NK-92 (cell line): ENCODE measurements around the gene CRKL.
"Not testable (repeated sequence)": the region's sequence is repeated elsewhere in the genome, so short reads cannot be mapped to it uniquely, and the experiment has no call there.

Source experiments
- DNase-seq: peaks from one replicate; lab custom pipeline; 2025; ENCODE audit not compliant: unreplicated experiment; lab: John Stamatoyannopoulos, UW

Gene CRKL

DNA sequence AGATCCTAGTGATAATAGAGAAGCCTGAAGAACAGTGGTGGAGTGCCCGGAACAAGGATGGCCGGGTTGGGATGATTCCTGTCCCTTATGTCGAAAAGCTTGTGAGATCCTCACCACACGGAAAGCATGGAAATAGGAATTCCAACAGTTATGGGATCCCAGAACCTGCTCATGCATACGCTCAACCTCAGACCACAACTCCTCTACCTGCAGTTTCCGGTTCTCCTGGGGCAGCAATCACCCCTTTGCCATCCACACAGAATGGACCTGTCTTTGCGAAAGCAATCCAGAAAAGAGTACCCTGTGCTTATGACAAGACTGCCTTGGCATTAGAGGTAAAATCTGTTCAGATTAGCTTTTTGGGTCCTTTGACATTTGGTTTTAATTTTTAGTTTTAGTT lies 16.7 kb downstream of the CRKL start:
- DNase-seq: no peak

DNA sequence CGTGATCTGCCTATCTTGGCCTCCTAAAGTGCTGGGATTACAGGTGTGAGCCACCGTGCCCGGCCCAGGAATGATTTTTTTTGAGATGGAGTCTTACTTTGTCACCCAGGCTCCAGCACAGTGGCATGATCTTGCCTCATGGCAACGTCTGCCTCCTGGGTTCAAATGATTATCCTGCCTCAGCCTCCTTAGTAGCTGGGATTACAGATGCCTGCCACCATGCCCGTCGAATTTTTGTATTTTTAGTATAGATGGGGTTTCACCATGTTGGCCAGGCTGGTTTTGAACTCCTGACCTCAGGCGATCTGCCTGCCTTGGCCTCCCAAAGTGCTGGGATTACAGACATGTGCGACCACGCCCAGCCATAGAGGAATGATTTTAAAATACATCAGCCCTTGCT lies 17.8 kb downstream of the CRKL start:
- DNase-seq: not testable (repeated sequence)

DNA sequence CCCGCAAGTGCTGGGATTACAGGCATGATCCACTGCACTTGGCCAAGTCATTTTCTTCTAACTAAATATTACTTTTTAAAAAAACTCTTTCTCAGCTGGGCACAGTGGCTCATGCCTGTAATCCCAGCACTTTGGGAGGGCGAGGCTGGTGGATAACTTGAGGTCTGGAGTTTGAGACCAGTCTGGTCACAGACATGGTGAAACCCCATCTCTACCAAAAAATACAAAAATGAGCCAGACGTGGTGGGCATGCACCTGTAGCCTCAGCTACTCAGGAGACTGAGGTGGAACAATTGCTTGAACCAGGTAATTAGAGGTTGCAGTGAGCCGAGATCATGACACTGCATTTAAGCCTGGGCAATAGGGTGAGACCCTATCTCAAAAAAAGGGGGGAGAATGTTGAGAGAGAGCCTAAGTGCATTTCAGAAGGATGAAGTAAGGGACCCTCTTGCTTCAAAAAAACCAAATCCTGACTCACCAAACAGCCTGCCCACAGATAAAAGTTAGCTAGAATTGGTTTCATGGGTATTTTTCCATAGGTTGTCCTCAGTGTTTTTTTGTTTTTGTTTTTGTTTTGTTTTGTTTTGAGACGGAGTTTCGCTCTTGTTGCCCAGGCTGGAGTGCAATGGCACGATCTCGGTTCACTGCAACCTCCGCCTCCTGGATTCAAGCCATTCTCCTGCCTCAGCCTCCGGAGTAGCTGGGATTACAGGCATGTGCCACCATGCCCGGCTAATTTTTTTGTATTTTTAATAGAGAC lies 18.8 kb downstream of the CRKL start:
- DNase-seq: not testable (repeated sequence)

DNA sequence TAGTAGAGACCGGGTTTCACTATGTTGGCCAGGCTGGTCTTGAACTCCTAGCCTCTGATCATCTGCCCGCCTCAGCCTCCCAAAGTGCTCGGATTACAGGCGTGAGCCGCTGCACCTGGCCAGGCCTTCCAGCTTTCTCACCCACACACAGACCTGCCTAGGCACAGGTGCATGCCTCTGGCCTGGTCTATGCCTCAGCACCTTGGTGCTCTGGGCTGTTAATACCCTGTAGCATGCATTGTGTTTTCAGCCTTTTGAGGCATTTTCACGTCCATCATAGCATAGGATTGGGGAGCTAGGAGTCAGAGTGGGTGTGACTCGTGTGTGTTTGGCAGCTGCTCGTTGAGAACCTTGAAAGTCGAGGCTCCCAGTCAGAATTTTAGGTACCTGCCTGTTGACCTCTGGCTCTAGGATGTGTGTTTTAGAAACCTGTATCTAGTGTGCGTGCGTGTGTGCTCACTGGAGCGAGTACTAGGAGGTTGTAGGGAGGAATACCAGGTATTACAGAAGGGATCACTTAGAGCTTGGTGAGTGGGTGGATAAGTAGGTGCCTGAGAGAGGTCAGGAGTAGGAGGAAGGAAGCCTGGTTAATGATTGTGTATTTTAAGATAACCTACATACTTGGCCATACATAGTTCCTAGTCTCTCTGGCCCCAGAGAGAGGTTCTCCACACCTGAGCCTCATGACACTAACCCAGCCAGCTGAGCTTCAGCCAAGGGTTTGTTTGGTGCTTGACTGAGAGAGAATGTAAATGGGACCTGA lies 20.0 kb downstream of the CRKL start:
- DNase-seq: no peak

DNA sequence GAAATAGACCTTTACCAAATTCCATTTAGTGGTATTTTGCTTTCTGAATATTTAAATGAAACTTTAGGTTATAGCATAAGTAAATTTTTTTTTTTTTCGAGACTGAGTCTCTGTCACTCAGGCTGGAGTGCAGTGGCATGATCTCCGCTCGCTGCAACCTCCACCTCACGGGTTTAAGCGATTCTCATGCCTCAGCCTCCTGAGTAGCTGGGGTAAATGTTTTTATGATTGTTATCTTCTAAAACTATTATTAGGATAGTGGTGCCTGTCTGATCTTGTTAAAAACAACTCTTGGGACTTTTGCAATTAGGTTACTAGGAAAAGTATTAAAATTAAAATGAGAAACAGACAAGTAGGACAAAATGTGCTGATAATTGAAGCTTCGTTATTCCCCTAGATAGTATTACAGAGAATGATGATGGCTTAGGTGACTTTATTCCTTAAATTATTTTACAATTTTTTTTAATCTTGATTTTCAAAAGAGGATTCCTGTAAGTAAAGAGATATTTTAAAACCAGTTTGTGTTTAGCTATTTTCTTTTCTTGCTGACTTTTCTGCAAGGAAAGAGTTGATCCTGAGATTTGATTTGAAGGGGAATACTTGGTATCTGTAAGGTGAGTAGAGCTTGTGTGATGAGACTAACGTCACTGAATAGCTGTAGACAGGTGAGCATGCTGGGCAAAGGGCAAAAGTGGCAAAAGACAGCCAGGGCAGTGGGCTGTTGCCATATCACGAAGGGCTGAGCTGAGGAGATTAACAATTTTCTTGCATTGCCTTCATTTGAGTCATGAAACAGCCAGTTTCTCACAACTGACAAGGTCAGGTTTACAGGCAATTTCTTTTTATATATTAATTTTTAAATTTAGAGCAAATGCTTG lies 20.8 kb downstream of the CRKL start:
- no peak for DNase-seq

DNA sequence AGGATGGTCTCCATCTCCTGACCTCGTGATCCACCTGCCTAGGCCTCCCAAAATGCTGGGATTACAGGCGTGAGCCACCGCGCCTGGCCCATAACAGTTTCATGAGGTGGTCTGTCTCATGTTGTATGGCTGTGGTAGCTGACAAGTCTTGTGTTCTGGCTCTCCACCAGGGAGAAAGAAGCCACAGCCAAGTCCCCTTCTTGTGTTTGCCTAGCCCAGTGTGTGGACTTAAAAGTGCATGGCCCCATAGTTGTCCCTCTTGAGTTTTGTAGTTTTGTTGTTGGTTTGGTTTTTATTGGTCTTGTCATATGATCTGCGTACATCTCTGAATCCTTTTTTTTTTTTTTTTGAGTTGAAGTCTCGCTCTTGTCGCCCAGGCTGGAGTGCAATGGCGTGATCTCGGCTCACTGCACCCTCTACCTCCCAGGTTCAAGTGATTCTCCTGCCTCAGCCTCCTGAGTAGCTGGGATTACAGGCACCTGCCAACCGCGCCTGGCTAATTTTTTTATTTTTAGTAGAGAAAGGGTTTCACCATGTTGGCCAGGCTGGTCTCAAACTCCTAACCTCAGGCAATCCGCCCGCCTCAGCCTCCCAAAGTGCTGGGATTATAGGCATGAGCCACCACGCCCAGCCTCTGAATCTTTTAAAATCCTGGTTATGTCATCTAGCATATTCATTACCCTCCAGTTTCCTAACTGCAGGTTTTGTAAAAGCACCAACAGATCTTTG lies 22.4 kb downstream of the CRKL start:
- not testable (repeated sequence) for DNase-seq

DNA sequence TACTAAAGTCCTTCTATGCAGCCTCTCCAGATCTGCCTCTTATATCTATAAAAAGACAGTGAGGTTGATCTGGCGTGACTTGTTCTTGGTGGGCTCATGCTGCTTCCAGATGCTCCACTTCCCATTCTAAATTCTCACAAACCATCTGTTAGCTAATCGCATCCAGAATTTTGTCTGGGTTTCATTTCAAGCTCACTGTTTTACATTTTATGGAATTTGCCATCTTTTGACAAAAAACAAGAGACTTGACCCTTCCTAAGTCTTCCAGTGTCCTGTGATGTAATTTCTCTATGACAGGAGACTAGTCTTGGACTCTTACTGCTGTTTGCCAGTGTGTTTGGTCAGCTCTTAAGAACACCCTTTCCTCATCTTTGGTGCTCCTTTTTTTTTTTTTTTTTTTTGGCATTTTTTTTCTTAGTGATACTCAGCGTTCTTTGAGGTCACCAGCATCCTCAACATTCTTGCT lies 23.0 kb downstream of the CRKL start:
- no peak for DNase-seq

DNA sequence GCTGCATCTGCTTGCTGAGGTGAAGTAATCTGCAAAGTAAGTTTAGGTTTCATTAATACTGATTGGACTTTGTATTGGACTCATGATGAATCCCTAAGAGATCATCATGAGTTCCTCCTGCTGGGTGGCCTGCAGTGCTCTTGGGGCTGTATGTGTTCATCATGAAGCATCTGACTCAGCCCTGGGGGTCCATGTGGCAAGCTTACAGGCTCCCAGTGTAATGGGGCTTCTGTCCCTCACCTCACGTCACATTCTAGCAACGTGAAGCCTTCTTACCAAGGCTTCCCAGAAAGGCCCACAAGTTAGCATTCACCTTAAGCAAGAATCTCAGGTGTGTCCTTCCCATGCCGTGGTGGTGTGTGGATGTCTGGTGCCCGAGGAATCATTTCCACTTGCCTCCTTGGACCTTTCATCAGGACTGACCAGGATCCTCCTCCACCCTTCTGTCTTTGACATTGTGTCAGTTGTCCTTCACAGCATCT lies 23.7 kb downstream of the CRKL start:
- DNase-seq: no peak

DNA sequence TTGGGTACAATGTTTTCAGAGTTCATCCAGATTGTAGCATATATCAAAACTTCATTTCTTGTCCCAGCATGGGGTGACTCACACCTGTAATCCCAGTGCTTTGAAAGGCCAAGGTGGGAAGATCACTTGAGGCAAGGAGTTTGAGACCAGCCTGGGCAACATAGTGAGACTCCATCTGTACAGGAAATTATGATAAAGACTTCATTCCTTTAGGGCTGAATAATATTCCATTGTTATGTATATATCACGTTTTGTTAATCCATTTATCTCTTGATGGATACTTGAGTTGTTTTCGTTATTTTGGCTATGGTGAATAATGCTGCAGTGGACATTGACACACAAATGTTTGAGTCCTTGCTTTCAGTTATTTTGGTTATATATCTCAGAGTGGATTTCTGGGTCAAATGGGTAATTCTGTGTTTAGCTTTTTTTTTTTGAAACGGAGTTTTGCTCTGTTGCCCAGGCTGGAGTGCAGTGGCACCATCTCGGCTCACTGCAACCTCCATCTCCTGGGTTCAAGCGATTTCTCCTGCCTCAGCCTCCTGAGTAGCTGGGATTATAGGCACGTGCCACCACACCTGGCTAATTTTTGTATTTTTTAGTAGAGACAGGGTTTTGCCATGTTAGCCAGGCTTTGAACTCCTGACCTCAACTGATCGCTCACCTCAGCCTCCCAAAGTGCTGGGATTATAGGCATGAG lies 25.1 kb downstream of the CRKL start:
- not testable (repeated sequence) for DNase-seq

DNA sequence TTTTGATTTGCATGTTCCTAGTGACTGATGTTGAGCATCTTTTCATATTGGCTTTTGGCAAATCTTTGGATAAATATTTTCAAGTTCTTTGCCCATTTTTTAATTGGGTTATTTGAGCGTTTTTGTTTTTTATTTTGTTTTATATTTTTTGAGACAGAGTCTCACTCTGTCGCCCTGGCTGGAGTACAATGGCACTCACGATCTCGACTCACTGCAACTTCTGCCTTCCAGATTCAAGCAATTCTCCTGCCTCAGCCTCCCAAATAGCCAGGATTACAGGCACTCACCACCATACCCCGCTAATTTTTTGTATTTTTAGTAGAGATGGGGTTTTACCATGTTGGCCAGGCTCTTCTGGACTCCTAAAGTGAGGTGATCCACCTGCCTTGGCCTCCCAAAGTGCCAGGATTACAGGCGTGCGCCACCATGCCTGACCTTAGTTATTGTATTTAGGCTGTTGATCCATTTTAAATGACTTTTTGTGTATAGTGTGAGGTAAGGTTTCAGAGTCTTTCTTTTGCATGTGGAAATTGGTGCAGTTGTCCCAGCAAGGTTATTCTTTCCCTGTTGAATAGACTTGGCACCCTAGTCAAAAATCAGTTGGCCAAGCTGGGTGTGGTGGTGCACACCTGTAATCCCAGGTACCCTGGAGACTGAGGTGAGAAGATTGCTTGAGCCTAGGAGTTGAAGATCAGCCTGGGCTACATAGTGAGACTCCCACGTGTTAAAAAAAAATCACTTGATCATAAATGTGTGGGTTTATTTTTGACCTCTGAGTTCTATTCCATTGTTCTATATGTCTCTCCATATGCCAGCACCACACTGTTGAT lies 26.1 kb downstream of the CRKL start:
- DNase-seq: no peak

DNA sequence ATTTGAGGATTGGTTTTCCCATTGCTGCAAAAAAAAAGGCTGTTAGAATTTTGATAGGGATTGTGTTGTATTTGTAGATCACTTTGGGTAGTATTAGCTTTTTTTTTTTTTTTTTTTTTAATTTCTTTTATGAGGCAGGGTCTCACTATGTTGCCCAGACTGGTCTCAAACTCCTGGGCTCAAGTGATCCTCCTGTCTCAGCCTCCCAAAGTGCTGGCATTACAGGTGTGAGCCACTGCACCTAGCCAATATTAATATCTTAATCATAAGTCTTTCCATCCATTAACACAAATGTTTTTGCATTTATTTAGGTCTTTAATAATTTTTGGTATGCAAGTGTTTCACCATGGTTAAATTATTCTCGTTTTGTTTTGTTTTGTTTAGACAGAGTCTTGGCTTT lies 26.8 kb downstream of the CRKL start:
- DNase-seq: no peak

DNA sequence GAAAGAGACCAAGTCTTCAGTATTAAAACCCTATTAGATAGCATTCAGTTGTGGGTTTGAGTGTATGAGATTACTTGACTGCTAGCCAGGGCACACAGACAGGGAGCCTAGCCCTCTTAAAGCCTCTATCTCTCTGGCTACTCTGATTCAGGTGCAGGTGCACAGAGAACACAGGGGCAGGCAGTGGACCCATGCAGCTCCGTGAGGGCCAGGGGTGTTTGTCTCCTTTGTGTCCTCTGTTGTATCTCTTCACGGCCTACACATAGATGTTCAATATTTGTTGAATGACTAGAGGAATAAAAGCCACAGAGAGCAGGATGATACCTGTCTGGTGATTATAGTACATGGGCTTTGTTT lies 28.3 kb downstream of the CRKL start:
- no peak for DNase-seq

DNA sequence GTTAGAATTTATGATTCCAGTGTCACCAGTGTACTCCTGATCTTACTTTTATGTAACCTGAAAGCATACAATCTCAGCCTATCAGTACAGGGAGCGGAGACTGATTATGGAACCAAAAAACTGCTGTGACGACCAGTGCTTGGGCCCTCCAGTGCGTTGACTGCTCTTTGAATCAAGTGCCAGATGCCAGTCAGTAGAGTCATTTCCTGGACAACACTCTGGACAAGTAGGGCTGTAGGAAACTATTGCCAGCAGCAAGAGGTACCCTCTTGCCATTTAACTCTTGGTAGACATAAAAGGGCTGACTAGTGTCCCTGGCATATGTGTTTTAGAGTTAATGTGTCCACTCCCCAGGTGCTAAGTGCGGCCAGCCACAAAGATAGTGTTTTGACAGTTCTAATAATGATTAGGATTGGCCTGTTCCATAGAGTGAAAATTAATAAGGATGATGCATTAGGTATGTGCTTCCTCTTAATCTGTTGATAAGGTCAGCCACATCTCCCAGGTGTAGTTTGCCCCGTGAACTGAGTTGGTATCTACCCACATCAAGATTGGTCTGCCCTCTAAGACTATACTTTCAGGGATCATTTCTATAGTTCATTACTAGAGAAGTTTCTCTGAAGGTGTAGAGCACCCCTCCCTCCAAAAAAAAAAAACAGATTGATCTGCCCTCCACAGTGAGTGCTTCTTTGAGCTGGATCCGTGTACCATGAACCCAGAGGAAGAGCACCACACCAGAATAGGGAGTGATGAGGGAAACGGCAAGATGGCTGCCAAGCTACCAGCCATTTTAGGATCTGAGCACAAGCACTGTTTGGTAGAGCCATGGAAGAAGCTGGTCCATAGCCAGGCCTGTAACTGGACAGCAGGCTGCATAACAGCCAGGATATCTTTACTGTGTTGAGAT lies 29.1 kb downstream of the CRKL start:
- no peak for DNase-seq

DNA sequence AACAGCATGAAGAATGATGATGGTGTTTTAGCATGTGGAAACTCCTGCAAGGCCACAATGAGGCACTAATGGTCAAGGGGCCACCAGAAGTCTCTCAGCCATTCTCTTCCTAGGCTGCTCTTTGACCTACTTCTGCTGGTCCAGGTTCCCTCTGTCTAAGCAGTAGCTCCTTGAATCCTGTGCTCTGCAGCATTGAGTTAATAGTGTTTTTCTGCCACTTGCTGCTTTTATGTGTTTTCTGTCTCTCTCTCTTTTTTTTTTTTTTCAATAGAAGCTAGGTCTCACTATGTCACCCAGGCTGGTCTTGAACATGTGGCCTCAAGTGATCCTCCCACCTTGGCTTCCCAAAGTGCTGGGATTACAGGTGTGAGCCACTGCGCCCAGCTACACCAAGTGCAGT lies 29.8 kb downstream of the CRKL start:
- no peak for DNase-seq

DNA sequence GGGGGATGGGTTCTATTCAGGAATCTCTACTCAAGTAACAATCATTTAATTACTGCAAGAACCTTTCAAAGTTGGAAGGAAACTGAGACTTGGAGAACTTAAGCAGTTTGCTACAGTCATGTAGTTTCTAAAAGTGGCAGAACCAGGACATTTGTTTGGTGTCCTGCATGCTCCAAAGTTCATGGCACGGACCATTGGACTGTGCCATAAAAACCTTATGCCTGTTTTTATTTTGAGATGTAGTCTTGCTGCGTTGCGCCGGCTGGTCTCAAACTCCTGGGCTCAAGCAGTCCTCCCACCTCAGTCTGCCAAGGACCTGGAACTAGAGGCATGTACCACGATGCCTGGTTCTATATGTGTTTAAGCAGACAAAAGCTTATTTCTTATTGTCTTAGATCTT lies 31.2 kb downstream of the CRKL start:
- DNase-seq: no peak

DNA sequence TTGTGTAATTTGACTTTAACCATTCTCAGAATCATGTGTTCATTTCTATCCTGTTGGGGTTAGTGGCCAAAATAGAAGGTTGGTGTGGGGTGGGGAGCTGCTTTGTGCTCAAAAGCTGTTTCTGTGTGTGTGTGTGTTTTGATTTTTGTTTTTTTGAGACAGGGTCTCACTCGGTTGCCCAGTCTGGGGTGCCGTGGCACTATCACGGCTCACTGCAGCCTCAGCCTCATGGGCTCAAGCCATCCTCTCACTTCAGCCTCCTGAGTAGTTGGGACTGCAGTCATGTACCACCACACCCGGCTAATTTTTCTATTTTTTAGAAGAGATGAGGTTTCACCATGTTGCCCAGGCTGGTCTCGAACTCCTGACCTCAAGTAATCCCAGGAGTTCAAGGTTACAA lies 31.8 kb downstream of the CRKL start:
- no peak for DNase-seq

DNA sequence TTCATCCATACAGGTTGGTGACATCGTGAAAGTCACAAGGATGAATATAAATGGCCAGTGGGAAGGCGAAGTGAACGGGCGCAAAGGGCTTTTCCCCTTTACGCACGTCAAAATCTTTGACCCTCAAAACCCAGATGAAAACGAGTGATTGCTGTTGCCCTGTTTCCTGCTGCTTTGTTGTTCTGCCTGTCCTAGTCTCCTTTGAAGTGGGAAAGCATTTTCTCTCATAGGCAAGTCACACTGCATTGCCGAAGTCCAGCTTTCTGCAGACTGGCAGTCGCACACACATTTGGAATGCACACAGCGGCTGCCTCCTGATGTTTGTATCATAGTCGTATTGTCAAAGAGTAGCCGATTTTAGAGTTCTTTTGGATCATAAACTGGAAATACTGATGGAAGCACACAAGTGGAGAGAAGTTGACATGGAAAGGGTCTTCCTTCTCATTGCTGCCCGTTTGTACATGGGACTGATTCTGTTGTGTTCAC lies 32.5 kb downstream of the CRKL start:
- DNase-seq: no peak
